SJCRH30 (cell line): ENCODE measurements around the gene TDO2. TPM values are rescaled to one million over a fixed set of nuclear protein-coding genes. Genes with fewer than 3 reads are reported as not detected.
A peak's percentile ranks its signal among the peaks of the same experiment; 100 is the strongest.

Experiments
- DNase-seq, 2 experiments: peaks; one replicate each; pipeline ENCODE4 v3.0.0-alpha.2; 2015 to 2020
- H3K27ac ChIP-seq: fragments of 250-450 bp; sonication (Bioruptor Pico); 2 replicates; pipeline ENCODE4 v1.5.1; 2020; ENCODE audit warnings: mild to moderate bottlenecking, moderate library complexity
- H3K27me3 ChIP-seq: fragments of 250-450 bp; sonication (Bioruptor Pico); 2 replicates; pipeline ENCODE4 v1.5.1; 2020; ENCODE audit warnings: mild to moderate bottlenecking, moderate library complexity
- H3K36me3 ChIP-seq: fragments of 250-450 bp; sonication (Bioruptor Pico); 2 replicates; pipeline ENCODE4 v1.5.1; 2020; ENCODE audit warnings: mild to moderate bottlenecking, moderate library complexity
- H3K4me1 ChIP-seq: fragments of 250-450 bp; sonication (Bioruptor Pico); 2 replicates; pipeline ENCODE4 v1.5.1; 2020; ENCODE audit warnings: mild to moderate bottlenecking, moderate library complexity
- H3K4me3 ChIP-seq: fragments of 250-450 bp; sonication (Bioruptor Pico); 2 replicates; pipeline ENCODE4 v1.5.1; 2020; ENCODE audit warnings: mild to moderate bottlenecking, moderate library complexity
- H3K9me3 ChIP-seq: fragments of 250-450 bp; sonication (Bioruptor Pico); replicated peaks from 2 replicates; pipeline ENCODE4 v1.5.1; 2020; ENCODE audit warnings: mild to moderate bottlenecking, moderate library complexity
- total RNA-seq: library from RNA; depleted of rRNA; stranded (reverse); fragments of >200 nt; shearing (Covaris generic); gene quantifications from 2 replicates; pipeline ENCODE4 v1.2.3, GENCODE V29; 2014; rRNA removed

TDO2 gene
- total RNA-seq, 1 experiment from 2014 or later = 0.26 TPM

DNA sequence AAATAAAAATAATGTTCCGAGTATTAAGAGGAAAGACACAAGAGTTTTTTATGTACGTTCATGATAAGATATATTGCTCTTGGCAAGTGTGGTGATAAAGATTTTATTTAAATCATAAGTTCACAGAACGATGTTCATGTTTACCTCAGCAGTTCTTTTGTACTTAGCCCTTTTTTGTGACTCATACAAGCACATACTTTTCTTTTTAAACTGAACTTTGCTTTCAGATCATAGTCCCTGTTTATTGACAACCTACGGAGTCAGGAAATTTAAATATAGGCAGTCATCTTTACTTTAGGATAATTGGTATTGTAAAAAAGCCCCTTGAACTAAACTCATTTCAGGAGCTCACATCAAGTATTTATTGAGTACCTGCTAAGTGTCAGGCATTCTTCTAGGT lies 51.4 kb downstream of the TDO2 start:
- H3K36me3 ChIP-seq = no peaks in the 10 kb centered on the region
- H3K27ac ChIP-seq = no peak overlapping the region
- no peak for DNase-seq
- H3K27me3 ChIP-seq = no peaks in the 10 kb centered on the region
- no peak overlapping the region for H3K4me3 ChIP-seq
- no peaks in the 10 kb centered on the region for H3K4me1 ChIP-seq
- no peaks in the 10 kb centered on the region for H3K9me3 ChIP-seq

DNA sequence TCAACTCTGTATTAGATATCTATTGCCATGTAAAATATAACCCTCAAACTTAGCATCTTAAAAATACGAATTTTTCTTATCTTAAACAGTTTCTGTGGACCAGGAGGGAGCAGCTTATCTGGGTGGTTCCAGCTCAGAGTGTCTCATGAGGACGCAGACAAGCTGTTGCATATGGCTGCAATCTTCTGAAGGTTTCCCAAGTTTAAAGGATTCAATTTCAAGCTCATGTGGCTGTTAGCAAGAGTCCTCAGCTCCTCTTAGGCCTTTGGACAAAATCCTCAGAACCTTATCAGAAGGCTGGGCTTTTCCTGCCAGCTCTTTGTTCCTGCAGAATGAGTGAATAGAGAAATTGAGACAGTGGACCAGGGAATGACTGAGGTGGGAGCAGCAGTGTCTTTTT lies 53.0 kb downstream of the TDO2 start:
- DNase-seq = no peak
- Histone ChIP-seq H3K9me3 (no peaks in the 10 kb centered on the region), H3K4me1 (peaks cover 4% of the 10 kb centered on the region; the same call in 1 of the 2 replicates), H3K27me3 (no peaks in the 10 kb centered on the region), H3K4me3 (no peak overlapping the region), H3K27ac (no peak overlapping the region), H3K36me3 (no peaks in the 10 kb centered on the region)

- Histone ChIP-seq H3K36me3 (no peaks in the 10 kb centered on the region), H3K9me3 (no peaks in the 10 kb centered on the region), H3K27ac (no peak overlapping the region), H3K27me3 (no peaks in the 10 kb centered on the region), H3K4me3 (no peak overlapping the region), H3K4me1 (peaks cover 4% of the 10 kb centered on the region; the same call in 1 of the 2 replicates)
- no peak for DNase-seq
These were observed 55.9 kb downstream of the TDO2 start for GRCh38 chr4:155959417-155959816.

- Histone ChIP-seq H3K36me3 (no peaks in the 10 kb centered on the region), H3K27ac (peak overlapping the region; percentile 33), H3K27me3 (no peaks in the 10 kb centered on the region), H3K4me3 (no peak overlapping the region), H3K9me3 (no peaks in the 10 kb centered on the region), H3K4me1 (peaks cover 11% of the 10 kb centered on the region)
- DNase-seq = peak in 1 of 2 experiments; percentile 38
These were observed 57.0 kb downstream of the TDO2 start for GRCh38 chr4:155960522-155960921.

GRCh38 chr4:155961575-155961974 lies 58.1 kb downstream of the TDO2 start:
- DNase-seq = no peak
- no peaks in the 10 kb centered on the region for H3K27me3 ChIP-seq
- no peak overlapping the region for H3K27ac ChIP-seq
- H3K4me1 ChIP-seq = peaks cover 21% of the 10 kb centered on the region
- no peaks in the 10 kb centered on the region for H3K36me3 ChIP-seq
- no peak overlapping the region for H3K4me3 ChIP-seq
- no peaks in the 10 kb centered on the region for H3K9me3 ChIP-seq

DNA sequence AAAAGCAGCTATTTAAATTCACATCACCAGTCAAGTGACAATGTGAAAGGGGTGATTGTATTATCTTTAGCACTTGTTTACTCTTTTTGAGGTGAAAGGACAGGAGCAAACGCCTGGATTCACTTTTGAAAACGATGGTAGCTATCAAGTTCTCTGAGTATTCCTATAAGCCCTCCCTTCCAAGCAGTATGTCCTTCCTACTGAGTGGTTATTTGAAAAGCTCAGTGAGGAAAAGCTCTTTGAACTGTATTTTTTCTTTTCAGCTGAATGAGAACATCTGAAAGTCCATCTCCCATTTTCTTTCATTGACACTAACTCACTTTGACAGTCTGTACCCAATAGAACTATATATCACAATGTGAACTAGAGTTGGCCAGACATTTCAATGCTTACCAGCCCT lies 59.3 kb downstream of the TDO2 start:
- no peaks in the 10 kb centered on the region for H3K27me3 ChIP-seq

GRCh38 chr4:155964016-155964891 lies 60.8 kb downstream of the TDO2 start:
- H3K36me3 ChIP-seq = no peaks in the 10 kb centered on the region
- no peak overlapping the region; the same call in 1 of the 2 replicates for H3K27ac ChIP-seq
- no peaks in the 10 kb centered on the region for H3K9me3 ChIP-seq
- DNase-seq = no peak
- H3K4me1 ChIP-seq = peaks cover 33% of the 10 kb centered on the region
- no peaks in the 10 kb centered on the region for H3K27me3 ChIP-seq
- H3K4me3 ChIP-seq = no peak overlapping the region

More for the DNA sequence above, 59.3 kb downstream of the TDO2 start:
- no peak for DNase-seq
- no peak overlapping the region for H3K27ac ChIP-seq
- H3K9me3 ChIP-seq = no peaks in the 10 kb centered on the region
- H3K4me3 ChIP-seq = no peak overlapping the region
- no peaks in the 10 kb centered on the region for H3K36me3 ChIP-seq
- peaks cover 29% of the 10 kb centered on the region for H3K4me1 ChIP-seq

GRCh38 chr4:155966171-155966570 lies 62.7 kb downstream of the TDO2 start:
- peak; percentile 46 to 54 for DNase-seq
- H3K4me3 ChIP-seq = no peak overlapping the region
- H3K27ac ChIP-seq = peak overlapping the region; percentile 96

GRCh38 chr4:155966731-155967395 lies 63.4 kb downstream of the TDO2 start:
- peak overlapping the region; percentile 96 for H3K27ac ChIP-seq
- no peaks in the 10 kb centered on the region for H3K9me3 ChIP-seq
- no peaks in the 10 kb centered on the region for H3K36me3 ChIP-seq
- H3K4me1 ChIP-seq = peaks cover 29% of the 10 kb centered on the region
- H3K27me3 ChIP-seq = no peaks in the 10 kb centered on the region
- DNase-seq = peak; percentile 73 to 90
- H3K4me3 ChIP-seq = no peak overlapping the region

More at GRCh38 chr4:155966171-155966570, 62.7 kb downstream of the TDO2 start:
- no peaks in the 10 kb centered on the region for H3K27me3 ChIP-seq
- no peaks in the 10 kb centered on the region for H3K36me3 ChIP-seq
- H3K4me1 ChIP-seq = peaks cover 29% of the 10 kb centered on the region
- H3K9me3 ChIP-seq = no peaks in the 10 kb centered on the region

Other genes with a start within 250 kb of the TDO2 start
- 0.08 TPM in 1 of 2 replicates, not detected in the other for gene GUCY1A1, start 236.8 kb upstream of the TDO2 start, total RNA-seq
- gene GUCY1B1, start 144.7 kb upstream of the TDO2 start, total RNA-seq = 3.1 and 3.2 TPM in 2 replicates
- not detected in 2 replicates for gene ASIC5, start 37.4 kb upstream of the TDO2 start, total RNA-seq
- gene CTSO, start 50.2 kb downstream of the TDO2 start, total RNA-seq = 0.14 and 0.23 TPM in 2 replicates